Astrocyte (in vitro differentiated cells and primary cell): Measurements from ENCODE around the gene SLC7A10.

ENCODE experiments used
- CTCF ChIP-seq: IDR thresholded peaks from 2 replicates; pipeline ENCODE4 v1.5.1; 2011; ENCODE audit warnings: low read depth, mild to moderate bottlenecking, inconsistent platforms, low read length, moderate library complexity; ENCODE audit not compliant: insufficient read depth
- EZH2 ChIP-seq: IDR thresholded peaks from 2 replicates; pipeline ENCODE4 v1.6.1; 2012; ENCODE audit warnings: mild to moderate bottlenecking, low read length, inconsistent platforms; ENCODE audit not compliant: insufficient read depth

DNA sequence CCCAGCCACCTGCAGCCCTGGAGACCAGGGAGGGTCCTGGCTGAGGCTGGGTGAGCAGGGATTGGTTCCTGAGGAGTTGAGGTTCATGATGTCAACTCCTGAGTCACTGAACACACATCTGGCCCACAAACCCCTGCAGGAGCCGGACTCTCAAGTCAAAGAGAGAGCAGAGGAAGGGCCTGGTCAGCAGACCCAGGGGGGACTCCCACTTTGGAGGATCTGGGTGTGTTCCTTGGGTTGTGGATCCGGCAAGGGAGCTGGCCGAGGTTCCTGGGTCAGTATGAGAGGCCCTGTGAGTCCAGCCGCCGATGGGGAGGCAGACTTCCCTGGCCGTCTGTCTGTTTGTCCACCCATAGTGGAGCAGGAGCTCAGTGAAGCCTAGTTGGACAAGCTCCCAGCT lies 4.0 kb downstream of the SLC7A10 start:
- TF ChIP-seq CTCF (no peak), EZH2 (no peak)
